ENCODE measurements around the gene GPSM3. TPM values are rescaled to one million over a fixed set of nuclear protein-coding genes. Genes with fewer than 3 reads are reported as not detected.

Gene GPSM3
- total and polyA plus RNA-seq, 2 of the 13 experiments (the other 11 are each of a cell fraction or from before 2014, with no cell fraction given) = 0.18 to 6.2 TPM

DNA sequence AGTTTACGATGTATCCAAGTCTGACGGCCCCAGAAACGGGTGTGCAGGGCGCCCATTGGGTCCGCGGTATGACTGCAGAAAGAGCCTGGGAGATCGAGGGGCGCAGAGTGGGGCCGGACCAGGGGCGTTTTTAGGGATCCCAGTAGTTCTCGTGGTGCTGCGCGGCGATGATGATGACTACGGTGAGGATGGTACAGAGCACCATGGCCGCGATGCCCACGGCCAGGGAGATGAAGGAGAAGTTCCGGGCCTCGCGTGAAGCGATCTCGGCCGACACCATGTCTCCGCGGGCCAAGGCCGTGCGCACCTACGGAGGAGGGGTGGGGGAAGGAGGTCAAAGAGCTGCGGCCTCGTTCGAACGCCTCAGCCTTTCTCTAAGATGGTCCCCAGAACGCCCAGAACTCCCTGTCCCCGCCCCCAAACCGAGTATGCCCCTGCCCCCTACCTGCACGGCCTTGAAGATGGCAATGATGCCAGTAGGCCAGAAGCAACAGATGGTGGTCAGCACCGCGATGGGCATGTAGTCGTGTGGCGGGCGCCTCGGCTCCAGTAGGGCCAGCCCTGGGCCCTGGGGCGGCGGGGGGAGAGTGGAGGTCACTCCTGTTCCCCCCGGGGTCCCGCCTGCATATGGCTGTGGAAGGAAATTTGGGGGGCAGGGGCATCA, 43.2 kb downstream of the GPSM3 start:
- no TSS peak for BruUV-seq (replicated peaks)
- Histone ChIP-seq H3K4me2 (ENCODE audit: low read depth, low read length) (no peak overlapping the region), H3K9me3 (ENCODE audit: low read length) (no peaks in the 10 kb centered on the region), H3K27me3 (ENCODE audit: control insufficient read depth in 1 of 2, insufficient read depth in 2 of 2, low read length in 2 of 2) (peaks cover 0 to 5% of the 10 kb centered on the region in 2 experiments; a peak in 2 of 5 replicates), H3K79me2 (ENCODE audit: insufficient read depth, low read length) (peaks cover under 1% of the 10 kb centered on the region), H4K20me1 (ENCODE audit: insufficient read depth, low read length) (no peaks in the 10 kb centered on the region), H2AFZ (ENCODE audit: low read length) (no peak overlapping the region), H3K9ac (ENCODE audit: insufficient read depth, low read depth, low read length) (no peak overlapping the region), H3K27ac (ENCODE audit: extremely low read length, insufficient read depth, low read length) (no peak overlapping the region), H3K36me3 (replicated peaks in 1 of 2; ENCODE audit: control insufficient read depth in 1 of 2, insufficient read depth in 2 of 2, low read length in 2 of 2) (no peaks in the 10 kb centered on the region), H3K4me1 (ENCODE audit: insufficient read depth, low read length) (peaks cover 20% of the 10 kb centered on the region), H3K4me3 (replicated peaks in 1 of 3; ENCODE audit: insufficient read depth in 1 of 3, low read depth in 2 of 3, low read length in 3 of 3) (no peak overlapping the region)
- ChIA-PET CTCF (ENCODE audit: low intra/inter-chr PET ratio, low total read pairs) (no interaction called here), POLR2A (no interaction called here)
- FAIRE-seq (no peak), DNase-seq (ENCODE audit: low spot score) (no peak), ATAC-seq (no peak)
- in situ Hi-C loops (cut with HindIII; ENCODE audit: extremely low pct_ligation_motif_present, low pct_unique_long_range_greater_than_20kb) (no loop called here), intact Hi-C loops (cut with micrococcal nuclease; ENCODE audit: unreplicated experiment) (no loop called here)
- 83% methylated on average over 37 of the region's 47 CpGs for WGBS (ENCODE audit: low lambda C conversion rate)
- no peak for TF ChIP-seq ZBTB25 (CRISPR knock-in tag; IDR thresholded peaks at IDR 0.05)
- no peak for TF ChIP-seq ZNF547 (CRISPR knock-in tag; IDR thresholded peaks at IDR 0.05)
- no peak for TF ChIP-seq IKZF1 (IDR thresholded peaks at IDR 0.05)
- TF ChIP-seq SMAD9 (CRISPR knock-in tag; IDR thresholded peaks at IDR 0.05) = no peak
- no peak for TF ChIP-seq TRAFD1 (CRISPR knock-in tag; IDR thresholded peaks at IDR 0.05; ENCODE audit: borderline replicate concordance)
- TF ChIP-seq, protein P1, sequence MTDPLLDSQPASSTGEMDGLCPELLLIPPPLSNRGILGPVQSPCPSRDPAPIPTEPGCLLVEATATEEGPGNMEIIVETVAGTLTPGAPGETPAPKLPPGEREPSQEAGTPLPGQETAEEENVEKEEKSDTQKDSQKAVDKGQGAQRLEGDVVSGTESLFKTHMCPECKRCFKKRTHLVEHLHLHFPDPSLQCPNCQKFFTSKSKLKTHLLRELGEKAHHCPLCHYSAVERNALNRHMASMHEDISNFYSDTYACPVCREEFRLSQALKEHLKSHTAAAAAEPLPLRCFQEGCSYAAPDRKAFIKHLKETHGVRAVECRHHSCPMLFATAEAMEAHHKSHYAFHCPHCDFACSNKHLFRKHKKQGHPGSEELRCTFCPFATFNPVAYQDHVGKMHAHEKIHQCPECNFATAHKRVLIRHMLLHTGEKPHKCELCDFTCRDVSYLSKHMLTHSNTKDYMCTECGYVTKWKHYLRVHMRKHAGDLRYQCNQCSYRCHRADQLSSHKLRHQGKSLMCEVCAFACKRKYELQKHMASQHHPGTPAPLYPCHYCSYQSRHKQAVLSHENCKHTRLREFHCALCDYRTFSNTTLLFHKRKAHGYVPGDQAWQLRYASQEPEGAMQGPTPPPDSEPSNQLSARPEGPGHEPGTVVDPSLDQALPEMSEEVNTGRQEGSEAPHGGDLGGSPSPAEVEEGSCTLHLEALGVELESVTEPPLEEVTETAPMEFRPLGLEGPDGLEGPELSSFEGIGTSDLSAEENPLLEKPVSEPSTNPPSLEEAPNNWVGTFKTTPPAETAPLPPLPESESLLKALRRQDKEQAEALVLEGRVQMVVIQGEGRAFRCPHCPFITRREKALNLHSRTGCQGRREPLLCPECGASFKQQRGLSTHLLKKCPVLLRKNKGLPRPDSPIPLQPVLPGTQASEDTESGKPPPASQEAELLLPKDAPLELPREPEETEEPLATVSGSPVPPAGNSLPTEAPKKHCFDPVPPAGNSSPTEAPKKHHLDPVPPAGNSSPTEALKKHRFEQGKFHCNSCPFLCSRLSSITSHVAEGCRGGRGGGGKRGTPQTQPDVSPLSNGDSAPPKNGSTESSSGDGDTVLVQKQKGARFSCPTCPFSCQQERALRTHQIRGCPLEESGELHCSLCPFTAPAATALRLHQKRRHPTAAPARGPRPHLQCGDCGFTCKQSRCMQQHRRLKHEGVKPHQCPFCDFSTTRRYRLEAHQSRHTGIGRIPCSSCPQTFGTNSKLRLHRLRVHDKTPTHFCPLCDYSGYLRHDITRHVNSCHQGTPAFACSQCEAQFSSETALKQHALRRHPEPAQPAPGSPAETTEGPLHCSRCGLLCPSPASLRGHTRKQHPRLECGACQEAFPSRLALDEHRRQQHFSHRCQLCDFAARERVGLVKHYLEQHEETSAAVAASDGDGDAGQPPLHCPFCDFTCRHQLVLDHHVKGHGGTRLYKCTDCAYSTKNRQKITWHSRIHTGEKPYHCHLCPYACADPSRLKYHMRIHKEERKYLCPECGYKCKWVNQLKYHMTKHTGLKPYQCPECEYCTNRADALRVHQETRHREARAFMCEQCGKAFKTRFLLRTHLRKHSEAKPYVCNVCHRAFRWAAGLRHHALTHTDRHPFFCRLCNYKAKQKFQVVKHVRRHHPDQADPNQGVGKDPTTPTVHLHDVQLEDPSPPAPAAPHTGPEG (CRISPR knock-in tag; IDR thresholded peaks at IDR 0.05) = no peak
- TF ChIP-seq ZNF33B (CRISPR knock-in tag; IDR thresholded peaks at IDR 0.05) = no peak
- no peak for TF ChIP-seq ZNF652 (CRISPR knock-in tag; IDR thresholded peaks at IDR 0.05; ENCODE audit: borderline replicate concordance, low read depth)
- no peak for TF ChIP-seq FOSL1 (CRISPR knock-in tag; IDR thresholded peaks at IDR 0.05; ENCODE audit: borderline replicate concordance)
- no peak for TF ChIP-seq ZNF557 (CRISPR knock-in tag; IDR thresholded peaks at IDR 0.05)
- TF ChIP-seq ZFP90 (CRISPR knock-in tag; IDR thresholded peaks at IDR 0.05; ENCODE audit: borderline replicate concordance) = no peak
- TF ChIP-seq, protein P2, sequence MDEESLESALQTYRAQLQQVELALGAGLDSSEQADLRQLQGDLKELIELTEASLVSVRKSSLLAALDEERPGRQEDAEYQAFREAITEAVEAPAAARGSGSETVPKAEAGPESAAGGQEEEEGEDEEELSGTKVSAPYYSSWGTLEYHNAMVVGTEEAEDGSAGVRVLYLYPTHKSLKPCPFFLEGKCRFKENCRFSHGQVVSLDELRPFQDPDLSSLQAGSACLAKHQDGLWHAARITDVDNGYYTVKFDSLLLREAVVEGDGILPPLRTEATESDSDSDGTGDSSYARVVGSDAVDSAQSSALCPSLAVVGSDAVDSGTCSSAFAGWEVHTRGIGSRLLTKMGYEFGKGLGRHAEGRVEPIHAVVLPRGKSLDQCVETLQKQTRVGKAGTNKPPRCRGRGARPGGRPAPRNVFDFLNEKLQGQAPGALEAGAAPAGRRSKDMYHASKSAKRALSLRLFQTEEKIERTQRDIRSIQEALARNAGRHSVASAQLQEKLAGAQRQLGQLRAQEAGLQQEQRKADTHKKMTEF (CRISPR knock-in tag; IDR thresholded peaks at IDR 0.05) = no peak
- TF ChIP-seq GPN1 (CRISPR knock-in tag; IDR thresholded peaks at IDR 0.05; ENCODE audit: borderline replicate concordance) = no peak
- TF ChIP-seq, protein P3, sequence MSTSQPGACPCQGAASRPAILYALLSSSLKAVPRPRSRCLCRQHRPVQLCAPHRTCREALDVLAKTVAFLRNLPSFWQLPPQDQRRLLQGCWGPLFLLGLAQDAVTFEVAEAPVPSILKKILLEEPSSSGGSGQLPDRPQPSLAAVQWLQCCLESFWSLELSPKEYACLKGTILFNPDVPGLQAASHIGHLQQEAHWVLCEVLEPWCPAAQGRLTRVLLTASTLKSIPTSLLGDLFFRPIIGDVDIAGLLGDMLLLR (CRISPR knock-in tag; IDR thresholded peaks at IDR 0.05) = no peak
